ENCODE results near the gene MEGF9.

The MEGF9 gene

DNA sequence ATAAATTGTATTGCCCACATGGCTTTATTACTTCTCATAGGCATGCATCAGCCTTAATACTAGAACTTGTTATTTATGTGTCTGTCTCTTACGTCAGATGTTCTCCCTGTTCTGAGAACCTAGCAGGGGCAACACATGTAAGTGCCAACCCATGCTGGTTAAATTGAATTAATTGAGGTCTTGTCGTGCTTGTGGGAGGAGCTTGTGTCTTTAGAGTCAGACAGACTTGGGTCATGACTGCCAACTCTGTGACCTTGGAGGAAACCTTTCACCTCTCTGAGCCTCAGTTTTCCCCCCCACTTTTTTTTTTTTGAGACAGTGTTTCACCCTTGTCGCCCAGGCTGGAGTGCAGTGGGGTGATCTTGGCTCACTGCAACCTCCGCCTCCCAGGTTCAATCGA, 2.2 kb upstream of the MEGF9 start:
- no peaks in the 10 kb centered on the region for H3K27me3 ChIP-seq (ENCODE audit: insufficient read depth, poor library complexity, severe bottlenecking)
- no peak for DNase-seq (ENCODE audit: low read depth in 1 of 2, low spot score in 1 of 2)
- H3K4me3 ChIP-seq (replicated peaks; ENCODE audit: insufficient read depth, low read length) = no peak overlapping the region
- TF ChIP-seq GABPA (IDR thresholded peaks at IDR 0.05; ENCODE audit: low read depth) (no peak), POLR2AphosphoS5 (IDR thresholded peaks at IDR 0.05; ENCODE audit: low read depth) (no peak), CTCF (IDR thresholded peaks at IDR 0.05; ENCODE audit: insufficient read depth, low read length) (no peak), REST (IDR thresholded peaks at IDR 0.05; ENCODE audit: insufficient replicate concordance, low read depth) (no peak), SPI1 (IDR thresholded peaks at IDR 0.05; ENCODE audit: borderline replicate concordance, low read depth) (no peak)
- H3K27ac ChIP-seq (replicated peaks) = no peak overlapping the region

GRCh38 chr9:120715389-120715924, 1.2 kb upstream of the MEGF9 start:
- H3K27ac ChIP-seq (replicated peaks) = no peak overlapping the region

More at GRCh38 chr9:120715389-120715924, 1.2 kb upstream of the MEGF9 start:
- no peak for DNase-seq (ENCODE audit: low read depth in 1 of 2, low spot score in 1 of 2)
- TF ChIP-seq GABPA (IDR thresholded peaks at IDR 0.05; ENCODE audit: low read depth) (no peak), CTCF (IDR thresholded peaks at IDR 0.05; ENCODE audit: insufficient read depth, low read length) (no peak), REST (IDR thresholded peaks at IDR 0.05; ENCODE audit: insufficient replicate concordance, low read depth) (no peak), SPI1 (IDR thresholded peaks at IDR 0.05; ENCODE audit: borderline replicate concordance, low read depth) (no peak), POLR2AphosphoS5 (IDR thresholded peaks at IDR 0.05; ENCODE audit: low read depth) (no peak)
- H3K27me3 ChIP-seq (ENCODE audit: insufficient read depth, poor library complexity, severe bottlenecking) = no peaks in the 10 kb centered on the region
- no peak overlapping the region; the same call in 1 of the 2 replicates for H3K4me3 ChIP-seq (replicated peaks; ENCODE audit: insufficient read depth, low read length)

Data from HL-60 (cell line).